HL-60/S4 (cell line): ENCODE results near the gene ELOA.
"Not testable (repeated sequence)": the region's sequence is repeated elsewhere in the genome, so short reads cannot be mapped to it uniquely, and the experiment has no call there.

ENCODE experiments used
- in situ Hi-C: fragments of 300-500 bp; cut with MboI; formaldehyde crosslinking; loops from 2 replicates; pipeline ENCODE4 v1.14.3; 2022; ENCODE audit warnings: low sequenced_read_pairs

Gene ELOA

DNA sequence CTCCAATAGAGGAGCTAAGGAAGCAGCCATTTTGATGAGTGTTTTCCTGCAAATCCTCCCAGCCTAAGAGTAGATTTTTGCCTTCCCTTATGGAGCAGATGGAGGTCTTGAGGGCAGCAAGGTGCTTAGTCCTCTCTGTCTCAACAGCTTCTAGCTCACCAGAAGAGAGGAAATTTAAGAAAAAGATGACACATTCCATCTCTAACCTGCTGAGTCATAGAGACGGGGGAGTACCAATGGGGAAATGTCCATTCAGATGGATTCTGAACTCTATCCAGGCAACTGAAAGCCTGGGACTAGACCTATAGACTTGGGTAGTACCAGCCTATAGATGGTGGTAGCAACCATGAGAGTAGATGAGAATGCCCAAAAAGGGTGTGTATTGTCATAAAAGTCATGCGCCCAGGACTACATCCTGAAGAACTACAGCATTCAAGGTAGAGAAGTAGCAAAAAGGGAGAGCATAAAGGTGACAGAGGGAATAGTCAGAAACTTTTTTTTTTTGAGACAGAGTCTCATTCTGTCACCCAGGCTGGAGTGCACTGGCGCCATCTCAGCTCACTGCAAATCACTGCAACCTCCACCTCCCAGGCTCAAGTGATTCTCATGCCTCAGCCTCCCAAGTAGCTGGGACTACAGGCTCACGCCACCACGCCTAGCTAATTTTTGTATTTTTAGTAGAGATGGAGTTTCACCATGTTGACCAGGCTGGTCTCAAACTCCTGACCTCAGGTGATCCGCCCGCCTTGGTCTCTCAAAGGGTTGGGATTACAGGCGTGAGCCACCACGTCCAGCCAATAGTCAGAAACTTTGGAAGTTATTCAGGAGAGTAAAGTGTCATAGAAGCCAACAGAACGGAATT, 10.7 kb upstream of the ELOA start:
- in situ Hi-C loops: no loop called here

DNA sequence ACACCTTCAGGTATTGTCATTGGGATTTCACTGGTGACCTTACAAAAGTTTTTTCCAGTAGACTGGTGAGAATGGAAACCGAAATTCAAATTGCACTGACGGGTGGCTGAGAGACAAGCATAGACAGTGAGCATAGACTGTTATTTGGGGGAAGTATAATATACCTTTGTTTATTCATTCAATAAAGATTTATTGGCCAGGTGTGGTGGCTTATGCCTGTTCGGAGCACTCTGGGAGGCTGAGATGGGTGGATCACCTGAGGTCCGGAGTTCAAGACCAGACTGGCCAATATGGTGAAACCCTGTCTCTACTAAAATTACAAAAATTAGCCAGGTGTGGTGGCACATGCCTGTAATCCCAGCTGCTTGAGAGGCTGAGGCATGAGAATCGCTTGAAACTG, 10.0 kb upstream of the ELOA start:
- in situ Hi-C loops: not testable (repeated sequence)

DNA sequence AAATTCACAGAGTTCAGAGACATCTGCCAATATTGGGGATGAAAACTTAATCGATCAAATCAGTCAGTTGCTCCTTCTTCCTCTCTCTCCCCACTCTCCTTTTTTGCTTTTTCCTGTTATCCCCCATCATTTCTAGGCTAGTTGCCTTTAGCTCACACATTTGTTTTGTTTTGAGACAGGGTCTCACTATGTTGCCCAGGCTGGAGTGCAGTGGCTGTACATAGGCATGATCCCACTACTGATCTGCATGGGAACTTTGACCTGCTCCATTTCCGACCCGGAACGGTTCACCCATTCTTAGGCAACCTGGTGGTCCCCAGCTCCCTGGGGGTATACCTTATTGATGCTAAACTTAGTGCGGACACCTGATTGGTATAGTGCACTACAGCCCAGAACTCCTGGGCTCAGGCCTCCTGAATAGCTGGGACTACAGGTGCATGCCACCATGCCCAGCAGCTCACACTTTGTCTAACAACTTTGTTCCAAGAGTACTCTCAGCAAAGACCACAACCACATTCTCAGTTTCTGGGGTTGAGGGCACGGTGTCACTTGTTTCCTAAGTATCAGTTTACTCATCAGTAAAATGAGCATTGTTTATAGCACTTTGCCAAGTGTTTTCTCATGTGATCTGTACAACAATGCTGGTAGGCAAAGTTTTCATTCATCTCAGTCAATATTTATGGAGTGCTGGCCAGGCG, 6.7 kb upstream of the ELOA start:
- in situ Hi-C loops: no loop called here

DNA sequence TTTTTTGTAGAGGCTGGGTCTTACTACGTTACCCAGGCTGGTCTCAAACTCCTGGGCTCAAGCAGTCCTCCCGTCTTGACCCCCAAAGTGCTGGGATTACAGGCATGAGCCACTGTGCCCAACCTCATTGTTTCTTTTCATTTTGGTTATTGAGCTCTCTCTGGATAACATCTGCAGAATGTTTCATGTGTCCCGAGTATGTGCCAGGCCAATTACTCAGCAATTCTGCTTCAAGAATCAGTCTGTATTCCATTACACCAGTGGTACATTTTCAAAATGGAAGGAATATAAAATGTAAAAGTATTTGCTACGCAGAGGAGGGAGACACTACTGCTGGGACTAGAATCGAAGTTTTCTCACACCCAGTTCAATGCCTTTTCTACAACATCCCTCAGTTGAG, 1.7 kb upstream of the ELOA start:
- in situ Hi-C loops: no loop called here

DNA sequence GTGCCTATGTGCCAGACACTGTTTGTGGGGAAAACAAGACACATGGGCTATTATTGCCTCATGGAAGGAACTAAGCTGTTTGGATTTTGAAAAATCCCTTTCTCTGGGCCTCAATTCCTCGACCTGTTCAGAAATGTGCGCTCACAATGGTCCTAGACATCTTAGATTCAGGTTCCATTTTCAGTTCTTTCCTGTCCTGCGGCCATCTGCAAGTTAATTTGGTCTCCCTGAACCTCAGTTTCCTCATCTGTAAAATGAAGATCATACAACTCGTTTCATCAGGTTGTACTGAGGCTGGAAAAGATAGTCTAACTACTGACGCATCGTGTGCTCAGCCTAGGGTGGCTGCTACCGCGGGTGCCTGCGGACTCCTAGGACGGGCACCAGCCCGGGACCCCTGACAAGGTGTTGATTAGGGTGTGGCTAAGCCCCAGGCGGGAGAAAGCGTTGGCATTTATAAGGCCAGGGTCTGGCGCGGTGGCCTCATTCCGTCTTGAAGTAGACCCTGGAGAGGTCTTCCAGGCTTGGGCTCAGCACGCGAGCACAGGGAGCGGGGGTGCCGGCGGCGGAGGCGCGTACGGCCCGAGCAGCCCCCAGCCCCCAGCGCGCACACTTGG, 493 bp upstream of the ELOA start:
- in situ Hi-C loops: no loop called here

DNA sequence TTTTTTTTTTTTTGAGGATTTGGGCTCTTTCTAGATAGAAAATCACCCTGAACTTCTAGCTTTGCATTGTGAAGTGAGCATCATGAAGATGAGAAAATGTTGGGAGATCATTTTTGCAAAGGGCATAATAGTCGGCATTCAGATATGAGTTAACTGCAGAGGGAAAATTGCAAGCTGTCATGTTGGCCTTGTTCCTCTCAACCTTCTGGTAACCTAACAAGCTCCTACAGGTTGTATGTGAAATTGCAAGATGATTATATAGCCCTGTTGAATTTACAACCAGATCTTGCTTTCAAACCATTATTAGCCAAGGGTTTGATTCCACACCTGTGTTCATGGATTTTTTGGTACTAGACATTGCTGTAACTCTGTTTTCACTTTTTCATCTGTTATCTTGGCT, 2.2 kb downstream of the ELOA start:
- in situ Hi-C loops: no loop called here

DNA sequence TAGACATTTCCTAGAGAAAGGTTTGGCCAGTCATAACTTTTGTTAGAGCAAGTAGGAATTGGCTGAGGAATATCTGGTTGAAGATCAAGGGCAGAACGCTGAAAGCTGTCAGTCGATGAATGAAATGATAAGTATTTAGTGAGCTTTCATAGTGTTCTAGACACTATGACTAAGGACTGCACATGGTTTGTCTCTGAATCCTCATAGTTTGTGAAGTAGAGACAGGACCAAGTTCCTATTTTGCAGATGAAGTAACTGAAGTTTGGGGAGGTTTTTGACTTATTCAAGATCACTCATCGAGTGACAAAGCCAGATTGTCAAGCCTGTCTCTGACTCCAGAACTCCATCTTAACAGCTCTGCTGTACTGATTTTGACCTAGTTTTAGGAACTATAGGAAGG, 4.7 kb downstream of the ELOA start:
- in situ Hi-C loops: no loop called here

DNA sequence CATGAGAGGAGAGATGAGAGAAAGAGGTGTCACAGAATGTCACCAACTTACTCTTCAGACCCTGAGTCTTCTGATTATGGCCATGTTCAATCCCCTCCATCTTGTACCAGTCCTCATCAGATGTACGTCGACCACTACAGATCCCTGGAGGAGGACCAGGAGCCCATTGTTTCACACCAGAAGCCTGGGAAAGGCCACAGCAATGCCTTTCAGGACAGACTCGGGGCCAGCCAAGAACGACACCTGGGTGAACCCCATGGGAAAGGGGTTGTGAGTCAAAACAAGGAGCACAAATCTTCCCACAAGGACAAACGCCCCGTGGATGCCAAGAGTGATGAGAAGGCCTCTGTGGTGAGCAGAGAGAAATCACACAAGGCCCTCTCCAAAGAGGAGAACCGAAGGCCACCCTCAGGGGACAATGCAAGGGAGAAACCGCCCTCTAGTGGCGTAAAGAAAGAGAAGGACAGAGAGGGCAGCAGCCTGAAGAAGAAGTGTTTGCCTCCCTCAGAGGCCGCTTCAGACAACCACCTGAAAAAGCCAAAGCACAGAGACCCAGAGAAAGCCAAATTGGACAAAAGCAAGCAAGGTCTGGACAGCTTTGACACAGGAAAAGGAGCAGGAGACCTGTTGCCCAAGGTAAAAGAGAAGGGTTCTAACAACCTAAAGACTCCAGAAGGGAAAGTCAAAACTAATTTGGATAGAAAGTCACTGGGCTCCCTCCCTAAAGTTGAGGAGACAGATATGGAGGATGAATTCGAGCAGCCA, 8.0 kb downstream of the ELOA start:
- in situ Hi-C loops: no loop called here

DNA sequence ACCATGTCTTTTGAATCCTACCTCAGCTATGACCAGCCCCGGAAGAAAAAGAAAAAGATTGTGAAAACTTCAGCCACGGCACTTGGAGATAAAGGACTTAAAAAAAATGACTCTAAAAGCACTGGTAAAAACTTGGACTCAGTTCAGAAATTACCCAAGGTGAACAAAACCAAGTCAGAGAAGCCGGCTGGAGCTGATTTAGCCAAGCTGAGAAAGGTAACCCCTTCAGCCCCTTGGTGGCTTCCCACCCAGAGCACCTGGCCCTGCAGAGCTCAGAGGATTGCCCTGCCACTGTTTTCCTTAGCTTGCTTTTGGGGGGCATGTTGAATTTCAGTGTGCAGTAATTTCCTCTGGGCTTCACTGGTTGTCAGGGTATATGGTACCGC, 8.5 kb downstream of the ELOA start:
- in situ Hi-C loops: no loop called here

DNA sequence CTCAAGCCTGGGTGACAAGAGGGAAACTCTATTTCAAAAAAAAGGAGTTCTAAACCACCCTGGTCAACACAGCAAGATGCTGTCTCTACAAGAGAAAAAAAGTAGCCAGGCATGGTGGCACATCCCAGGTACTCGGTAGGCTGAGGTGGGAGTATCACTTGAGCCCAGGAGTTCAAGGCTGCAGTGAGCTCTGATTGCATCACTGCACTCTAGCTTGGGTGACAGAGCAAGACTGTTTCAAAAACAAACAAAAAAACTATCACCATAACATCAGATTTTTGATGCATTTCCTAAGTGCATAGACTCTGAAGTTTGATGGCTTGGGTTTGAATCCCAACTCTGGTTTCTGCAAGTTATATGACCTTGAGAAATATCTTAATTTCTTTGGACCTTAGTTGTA, 9.6 kb downstream of the ELOA start:
- in situ Hi-C loops: no loop called here

DNA sequence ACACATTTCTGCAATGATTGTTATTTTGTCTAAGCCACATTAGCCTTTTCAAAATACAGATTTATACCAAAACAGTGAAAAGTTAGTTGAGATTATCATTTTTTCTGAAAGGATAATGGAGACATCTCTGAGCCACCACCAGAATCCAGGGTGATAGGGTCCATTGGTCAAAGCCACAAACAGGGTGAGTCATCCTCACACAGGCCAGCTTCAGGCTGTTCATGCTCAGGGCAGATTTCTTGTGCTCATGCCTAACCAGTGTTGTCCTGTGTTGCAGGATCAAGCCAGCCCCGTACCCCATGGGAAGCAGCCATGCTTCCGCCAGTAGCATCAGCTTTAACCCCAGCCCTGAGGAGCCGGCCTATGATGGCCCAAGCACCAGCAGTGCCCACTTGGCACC, 13.4 kb downstream of the ELOA start:
- in situ Hi-C loops: no loop called here

DNA sequence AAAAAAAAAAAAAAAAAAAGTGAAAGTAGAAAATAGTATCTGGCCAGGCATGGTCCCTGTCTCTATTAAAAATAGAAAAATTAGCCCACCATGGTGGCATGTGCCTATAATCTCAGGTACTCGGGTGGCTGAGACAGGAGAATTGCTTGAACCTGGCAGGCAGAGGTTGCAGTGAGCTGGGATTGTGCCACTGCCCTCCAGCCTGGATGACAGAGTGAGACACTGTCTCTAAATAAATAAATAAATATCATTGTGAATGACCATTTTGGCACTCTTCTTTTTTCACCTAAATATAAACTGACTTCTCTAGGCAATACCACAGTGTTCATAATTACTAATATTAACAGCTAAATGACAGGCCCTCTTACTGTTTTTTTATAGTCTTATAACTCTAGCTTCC, 14.5 kb downstream of the ELOA start:
- in situ Hi-C loops: no loop called here

DNA sequence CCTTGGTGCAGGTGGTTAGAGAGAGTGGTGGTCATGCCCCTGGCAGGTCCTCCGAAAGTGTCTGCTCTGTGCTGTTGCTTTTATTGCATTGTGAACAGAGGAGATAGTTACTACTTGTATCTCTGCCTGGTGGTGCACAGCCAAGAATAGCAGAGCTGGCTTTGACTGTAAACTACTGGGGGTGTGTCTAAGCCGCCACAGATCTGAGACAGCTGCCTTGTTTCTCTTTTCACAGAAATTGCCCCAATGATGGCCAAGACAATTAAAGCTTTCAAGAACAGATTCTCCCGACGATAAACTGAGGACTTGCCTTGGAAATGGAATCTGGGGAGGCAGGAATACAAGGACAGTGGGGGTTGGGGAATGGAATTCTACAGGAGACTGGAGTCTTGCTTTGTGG, 16.0 kb downstream of the ELOA start:
- in situ Hi-C loops: no loop called here

DNA sequence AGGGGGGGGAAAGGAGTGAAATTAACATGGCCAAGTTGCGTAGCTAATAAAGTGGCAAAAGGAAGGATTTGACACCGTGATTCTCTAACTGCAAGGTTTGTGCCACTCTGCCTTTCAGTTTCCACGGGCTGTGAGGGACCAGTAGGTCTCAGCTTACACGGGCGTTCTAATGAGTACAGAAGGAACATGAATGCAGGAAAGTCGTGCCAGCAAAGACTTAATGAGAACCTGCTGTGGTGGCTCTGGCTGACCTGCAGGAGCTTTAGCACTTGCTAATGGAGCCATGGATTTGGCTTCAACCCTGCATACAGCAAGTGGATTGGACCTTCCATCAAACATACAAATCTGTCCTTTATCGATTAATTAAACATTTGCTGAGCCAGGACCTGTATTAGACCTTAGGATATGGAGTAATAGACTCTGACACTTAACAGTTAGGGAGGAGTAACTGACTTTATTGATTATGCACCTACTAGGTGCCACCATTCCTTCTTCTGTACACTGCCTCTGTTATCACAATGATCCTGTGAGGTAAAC, 19.8 kb downstream of the ELOA start:
- in situ Hi-C loops: no loop called here

DNA sequence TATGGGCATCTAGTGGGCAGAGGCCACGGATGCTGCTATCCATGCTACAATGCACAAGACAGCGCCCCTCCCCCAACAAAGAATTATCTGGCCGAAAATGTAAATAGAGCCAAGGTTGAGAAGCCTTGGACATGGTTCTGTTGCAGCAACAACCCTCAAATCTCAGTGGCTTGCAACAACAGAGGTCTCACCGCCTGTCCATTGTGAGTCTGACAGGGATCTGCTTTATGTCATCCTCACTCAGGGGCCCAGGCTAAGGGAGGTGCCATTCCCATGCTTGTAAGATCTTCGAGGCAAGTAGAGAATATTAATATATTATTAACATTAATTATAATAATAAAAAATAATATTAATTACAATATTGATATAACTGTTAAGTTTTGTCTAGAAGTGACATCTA, 25.5 kb downstream of the ELOA start:
- in situ Hi-C loops: no loop called here

DNA sequence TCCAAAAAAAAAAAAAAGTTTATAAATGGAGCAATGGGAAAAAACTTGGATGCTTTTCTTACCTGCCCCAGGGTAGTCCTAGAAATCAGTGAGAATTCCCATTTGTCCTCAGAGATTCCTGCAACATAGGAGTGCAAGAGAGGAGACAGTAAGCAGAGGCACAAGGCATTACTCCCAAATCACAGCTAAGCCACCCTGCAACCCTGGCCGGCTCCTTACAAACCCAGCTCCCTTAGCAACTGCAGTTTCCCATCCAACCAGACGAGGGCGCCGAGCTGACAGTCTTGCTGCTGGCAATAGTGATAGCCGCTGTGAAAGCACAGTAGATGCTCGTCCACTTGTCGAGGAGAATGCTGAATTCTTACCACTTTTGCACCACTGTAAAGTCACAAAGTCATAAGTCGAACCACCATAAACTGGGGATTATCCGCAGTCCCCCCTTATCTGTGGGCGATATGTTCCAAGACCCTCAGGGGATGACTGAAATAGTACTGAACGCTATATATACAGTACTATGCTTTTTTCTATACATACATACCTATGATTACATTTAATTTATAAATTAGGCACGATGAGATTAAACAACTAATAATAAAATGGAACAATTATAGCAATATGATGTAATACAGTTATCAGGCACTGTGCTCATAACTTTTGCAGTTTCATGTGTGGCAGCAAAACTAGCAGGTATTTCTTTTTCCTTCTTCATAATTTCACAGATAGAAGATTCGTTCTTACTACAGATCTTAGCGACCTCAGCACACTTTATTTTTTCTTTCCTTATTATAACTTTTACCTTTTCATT, 29.0 kb downstream of the ELOA start:
- in situ Hi-C loops: loop anchor here (10.0 kb wide), 1 partner anchor 143 kb away; the partner anchor contains the start of gene CNR2

DNA sequence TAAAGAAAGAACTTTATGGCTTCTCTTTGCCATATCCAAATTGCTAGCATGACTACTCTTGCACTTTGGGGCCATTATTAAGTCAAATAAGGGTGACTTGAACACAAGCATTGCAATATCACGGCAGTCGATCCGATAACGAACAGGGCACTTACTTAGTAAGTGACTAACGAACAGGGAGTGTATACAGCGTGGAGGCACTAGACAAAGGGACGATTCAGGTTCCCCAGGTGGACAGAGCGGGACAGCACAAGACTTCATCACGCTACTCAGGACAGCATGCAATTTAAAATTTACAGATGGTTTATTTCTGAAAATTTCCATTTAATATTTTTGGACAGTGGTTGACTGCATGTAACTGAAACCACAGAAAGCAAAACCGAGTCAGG, 29.6 kb downstream of the ELOA start:
- in situ Hi-C loops: loop anchor here (10.0 kb wide), 1 partner anchor 142 kb away; the partner anchor contains the start of gene CNR2

DNA sequence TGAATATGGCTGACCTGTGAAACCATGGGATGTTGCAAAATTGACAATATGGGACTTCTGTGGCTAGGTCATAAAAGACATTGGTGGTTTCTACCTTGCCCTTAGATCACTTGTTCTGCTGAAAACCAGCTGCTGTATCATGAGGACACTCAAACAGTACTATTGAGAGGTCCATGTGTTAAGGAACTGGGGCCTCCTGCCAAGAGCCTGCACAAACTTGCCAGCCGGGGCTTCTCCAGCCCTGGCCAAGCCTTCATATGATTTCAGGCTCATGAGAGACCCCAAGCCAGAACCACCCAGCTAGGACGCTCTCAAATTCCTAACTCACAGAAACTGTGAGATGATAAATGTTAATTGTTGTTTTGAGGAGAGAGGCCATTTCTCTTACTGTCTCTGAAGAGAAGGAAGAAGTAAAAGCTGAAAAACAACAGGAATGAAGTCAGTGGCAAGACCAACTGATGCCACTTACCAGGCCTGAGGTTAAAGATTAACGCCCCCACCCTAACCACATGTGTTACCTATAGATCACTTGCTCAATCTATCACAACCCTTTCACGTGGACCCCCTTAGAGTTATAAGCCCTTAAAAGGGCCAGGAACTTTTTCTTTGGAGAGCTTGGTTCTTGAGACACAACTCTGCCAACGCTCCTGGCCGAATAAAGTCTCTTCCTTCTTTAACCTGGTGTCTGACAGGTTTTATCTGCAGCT, 31.1 kb downstream of the ELOA start:
- in situ Hi-C loops: loop anchor here (10.0 kb wide), 1 partner anchor 140 kb away; the partner anchor contains the start of gene CNR2

DNA sequence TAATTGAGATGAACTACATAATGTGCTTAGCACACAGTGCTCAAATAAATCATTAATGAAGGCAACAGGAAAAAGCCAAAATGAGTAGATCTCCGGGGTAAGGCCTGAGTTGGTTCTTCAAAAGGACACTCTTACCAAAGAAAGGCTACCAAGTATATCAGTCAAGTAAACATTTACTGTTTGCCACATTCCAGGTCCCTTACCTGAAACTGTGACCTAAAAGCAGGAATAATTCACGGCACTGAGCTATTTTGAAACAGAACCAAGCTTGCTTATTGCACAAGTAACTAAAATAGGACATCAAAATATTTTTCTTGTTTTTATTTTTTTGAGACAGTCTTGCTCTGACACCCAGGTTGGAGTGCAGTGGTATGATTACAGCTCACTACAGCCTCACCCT, 32.9 kb downstream of the ELOA start:
- in situ Hi-C loops: loop anchor here (10.0 kb wide), 1 partner anchor 139 kb away; the partner anchor contains the start of gene CNR2
